Breast epithelium (tissue), 3 donors: ENCODE measurements around the gene LUC7L.

Experiments used
- CTCF ChIP-seq, 3 donors: fragments of 450-650 bp; IDR thresholded peaks; one replicate each; pipeline ENCODE4 v1.5.1; 2016 to 2017; ENCODE audit warnings: antibody characterized with exemption in 3 of 3, mild to moderate bottlenecking in 3 of 3, moderate library complexity in 3 of 3
- POLR2A ChIP-seq: fragments of 450-650 bp; IDR thresholded peaks from one replicate; pipeline ENCODE4 v1.6.1; 2016; ENCODE audit warnings: antibody characterized with exemption, mild to moderate bottlenecking, moderate library complexity
- POLR2AphosphoS5 ChIP-seq, 3 donors: sonication (generic); formaldehyde crosslinking; IDR thresholded peaks; one replicate each; pipeline ENCODE4 v1.6.1; 2017; ENCODE audit warnings: antibody characterized with exemption in 3 of 3

- TF ChIP-seq POLR2A: no peak
- TF ChIP-seq POLR2AphosphoS5 (IDR thresholded peaks at IDR 0.05): no peak
- TF ChIP-seq CTCF (IDR thresholded peaks at IDR 0.05): no peak
Measured at GRCh38 chr16:159136-159849, 70.0 kb downstream of the LUC7L start.
